Endothelial cell of umbilical vein (primary cell): ENCODE measurements around the gene KLF1. TPM values are rescaled to one million over a fixed set of nuclear protein-coding genes. Genes with fewer than 3 reads are reported as not detected.

ENCODE experiments used
- BruUV-seq: library from RNA; stranded (reverse); fragments of 400-500 nt; replicated peaks from 2 replicates; lab custom pipeline; 2021; lab: Mats Ljungman, UMichigan
- CTCF ChIA-PET: fragments of 300-600, 350-600 bp; sonication (Branson Sonifier 250); formaldehyde crosslinking; loops from one replicate; lab custom pipeline; 2021; ENCODE audit warnings: antibody characterized with exemption, inconsistent platforms; lab: Charles Lee
- POLR2A ChIA-PET: fragments of 300-600, 350-600 bp; sonication (Branson Sonifier 250); formaldehyde crosslinking; loops from one replicate; lab custom pipeline; 2021; ENCODE audit warnings: antibody characterized with exemption, inconsistent platforms; lab: Charles Lee
- DNase-seq: peaks from one replicate; pipeline ENCODE4 v3.0.0-alpha.2; 2011; ENCODE audit warnings: low read depth, low spot score
- FAIRE-seq: peaks from 2 replicates; lab custom pipeline; 2011; peaks lifted over from hg19 to GRCh38; lab: Jason Lieb, UNC
- H2AFZ ChIP-seq: 2 replicates; pipeline ENCODE4 v1.6.0; 2012; ENCODE audit warnings: low read depth, low read length, control low read depth, inconsistent platforms
- H3K27ac ChIP-seq: 2 replicates; pipeline ENCODE4 v1.5.1; 2011; ENCODE audit warnings: low read depth, mild to moderate bottlenecking, control low read depth, low read length, moderate library complexity; ENCODE audit not compliant: insufficient read depth
- H3K27me3 ChIP-seq, 2 experiments: 2 replicates each; pipeline versions ENCODE4 v1.6.0 to v1.6.1; 2011; ENCODE audit warnings: low read length in 2 of 2, mixed read lengths in 1 of 2; ENCODE audit not compliant: control insufficient read depth in 2 of 2, insufficient read depth in 2 of 2
- H3K36me3 ChIP-seq, 2 experiments: 2 replicates in 1 of 2; 3 replicates in 1 of 2; pipeline ENCODE4 v1.5.1; 2011; ENCODE audit warnings: low read length in 2 of 2, mild to moderate bottlenecking in 1 of 2, moderate library complexity in 1 of 2; ENCODE audit not compliant: control insufficient read depth in 2 of 2, insufficient read depth in 2 of 2; ENCODE audit errors: extremely low read depth in 1 of 2
- H3K4me1 ChIP-seq: 3 replicates; pipeline ENCODE4 v1.5.1; 2011; ENCODE audit warnings: mild to moderate bottlenecking, low read length; ENCODE audit not compliant: control insufficient read depth, insufficient read depth; ENCODE audit errors: extremely low read depth
- H3K4me2 ChIP-seq: 2 replicates; pipeline ENCODE4 v1.6.1; 2011; ENCODE audit warnings: low read length, control low read depth, mixed read lengths; ENCODE audit not compliant: insufficient read depth
- H3K4me3 ChIP-seq, 3 experiments: fragments of 200-600 bp in 1 of 3; sonication (generic), shearing (Covaris generic) in 1 of 3; replicated peaks in 1 of 3; 2 replicates each; pipeline ENCODE4 v1.5.1; 2011 to 2016; ENCODE audit warnings: control low read depth in 3 of 3, low read length in 3 of 3, mild to moderate bottlenecking in 2 of 3, inconsistent platforms in 1 of 3, low read depth in 1 of 3, moderate library complexity in 1 of 3; ENCODE audit not compliant: insufficient read depth in 1 of 3
- H3K79me2 ChIP-seq: 2 replicates; pipeline ENCODE4 v1.6.0; 2012; ENCODE audit warnings: low read length, inconsistent platforms; ENCODE audit not compliant: control insufficient read depth, insufficient read depth
- H3K9ac ChIP-seq: replicated peaks from 2 replicates; pipeline ENCODE3; 2011; ENCODE audit warnings: low read length, control low read depth; ENCODE audit not compliant: insufficient read depth; ENCODE audit errors: extremely low read depth
- H3K9me1 ChIP-seq: replicated peaks from 3 replicates; pipeline ENCODE4 v1.6.0; 2011; ENCODE audit warnings: mild to moderate bottlenecking, low read length; ENCODE audit not compliant: control insufficient read depth, insufficient read depth; ENCODE audit errors: extremely low read depth
- H3K9me3 ChIP-seq: replicated peaks from 2 replicates; pipeline ENCODE4 v1.5.1; 2012; ENCODE audit warnings: low read length, inconsistent platforms; ENCODE audit not compliant: control insufficient read depth, insufficient read depth
- H4K20me1 ChIP-seq: replicated peaks from 2 replicates; pipeline ENCODE3; 2011; ENCODE audit warnings: mild to moderate bottlenecking, low read length; ENCODE audit not compliant: control insufficient read depth, insufficient read depth; ENCODE audit errors: extremely low read depth
- EZH2 ChIP-seq: IDR thresholded peaks from 2 replicates; pipeline ENCODE4 v1.6.1; 2012; ENCODE audit warnings: borderline replicate concordance, low read depth, mild to moderate bottlenecking, moderate library complexity, low read length, inconsistent platforms; ENCODE audit not compliant: severe bottlenecking
- FOS ChIP-seq: IDR thresholded peaks from 2 replicates; pipeline ENCODE4 v1.6.1; 2011; ENCODE audit warnings: mild to moderate bottlenecking, low read length, moderate library complexity, borderline replicate concordance; ENCODE audit not compliant: insufficient read depth
- GATA2 ChIP-seq: IDR thresholded peaks from 2 replicates; pipeline ENCODE4 v1.7.0; 2011; ENCODE audit warnings: low read depth, mild to moderate bottlenecking, moderate library complexity, mixed read lengths, low read length; ENCODE audit not compliant: insufficient read length, insufficient read depth
- MYC ChIP-seq: IDR thresholded peaks from one replicate; pipeline ENCODE4 v1.6.1; 2011; ENCODE audit warnings: mild to moderate bottlenecking, low read depth, low read length
- POLR2A ChIP-seq: IDR thresholded peaks from 2 replicates; pipeline ENCODE4 v1.6.1; 2012; ENCODE audit warnings: low read depth, mild to moderate bottlenecking, control low read depth, low read length
- POLR2AphosphoS5 ChIP-seq: IDR thresholded peaks from 2 replicates; pipeline ENCODE4 v1.6.1; 2012; ENCODE audit warnings: low read depth, mild to moderate bottlenecking, control low read depth, low read length, moderate library complexity; ENCODE audit not compliant: insufficient read depth
- dilution Hi-C: fragments of 300-500 bp; cut with MboI; formaldehyde crosslinking; loops from one replicate; pipeline ENCODE4 v1.15.0; 2019; ENCODE audit warnings: low sequenced_read_pairs; ENCODE audit not compliant: extremely low pct_ligation_motif_present
- intact Hi-C: fragments of 100-400 bp; cut with micrococcal nuclease; formaldehyde crosslinking; loops from one replicate; pipeline ENCODE4 v1.10.0; 2022
- polyA plus RNA-seq, 4 experiments: library from polyadenylated mRNA; depleted of rRNA in 3 of 4; stranded (reverse) in 3 of 4; unstranded in 1 of 4; fragments of >200 nt; gene quantifications; 2 replicates each; pipeline versions ENCODE4 v1.2.1 to v1.2.3, GENCODE V29; 2011 to 2012; ENCODE audit warnings: missing spikeins in 1 of 4
- total RNA-seq: library from RNA; stranded (reverse); gene quantifications from 2 replicates; pipeline ENCODE4 v1.2.3, GENCODE V29; 2021
- TF ChIP-seq, protein P1 (sequence below): IDR thresholded peaks from 2 replicates; pipeline ENCODE4 v1.6.1; 2011; ENCODE audit not compliant: insufficient read depth, insufficient read length
- TF ChIP-seq, protein P2 (sequence below), 2 donors: IDR thresholded peaks; 1 replicate in 1 of 2; 2 replicates in 1 of 2; pipeline ENCODE4 v1.5.1; 2011; ENCODE audit warnings: low read length in 2 of 2, mild to moderate bottlenecking in 2 of 2, moderate library complexity in 2 of 2, control low read depth in 1 of 2, inconsistent platforms in 1 of 2, low read depth in 1 of 2; ENCODE audit not compliant: insufficient read depth in 1 of 2; ENCODE audit errors: extremely low read depth in 1 of 2

Gene KLF1
- total and polyA plus RNA-seq, 2 donors (not counting 3 experiments of a cell fraction or from before 2014, with no cell fraction given) = not detected

DNA sequence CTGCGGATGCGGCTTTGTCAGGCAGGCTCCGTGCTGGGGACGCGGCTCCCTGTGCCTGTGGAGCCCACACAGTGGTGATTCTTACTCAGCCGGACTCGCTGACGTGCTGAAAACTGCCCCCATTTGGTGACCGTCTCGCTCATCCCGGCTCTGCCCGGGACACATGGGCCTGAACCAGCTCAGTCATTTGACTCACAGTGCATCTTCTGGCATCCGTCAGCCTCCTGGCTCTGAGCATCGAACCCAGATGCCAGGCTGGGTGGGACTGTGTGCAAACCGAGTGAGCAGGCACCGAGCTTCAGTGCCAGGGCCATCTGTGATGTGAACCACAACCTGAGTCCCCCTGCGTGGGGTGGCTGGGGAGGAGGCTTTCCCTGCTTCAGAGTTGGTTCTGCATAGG lies 9.5 kb upstream of the KLF1 start:
- intact Hi-C loops = no loop called here
- ChIA-PET CTCF (interaction anchor here (0.7 kb wide), 1 partner anchor 15 kb away, joined by 5 read pairs; no protein-coding TSS in a partner anchor), POLR2A (no interaction called here)

DNA sequence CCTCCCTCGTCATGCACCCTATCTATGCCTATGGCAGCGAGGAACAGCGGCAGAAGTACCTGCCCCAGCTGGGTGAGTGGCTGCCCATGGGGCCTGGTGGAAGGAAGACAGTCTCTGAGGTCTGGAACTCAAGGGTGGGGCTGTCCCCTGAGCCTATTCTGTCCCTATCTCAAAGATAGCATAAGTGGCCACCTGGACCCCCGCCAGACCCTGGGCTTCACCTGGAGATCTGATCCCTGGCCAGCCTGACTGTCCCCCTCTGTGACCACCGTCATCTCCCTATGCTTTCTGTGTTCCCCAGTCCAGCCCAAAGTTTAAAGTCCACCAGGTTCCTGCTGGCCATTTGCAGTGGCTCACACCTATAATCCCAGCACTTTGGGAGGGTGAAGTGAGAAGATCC lies 6.6 kb upstream of the KLF1 start:
- Histone ChIP-seq H3K9me3 (no peaks in the 10 kb centered on the region), H3K9me1 (no peaks in the 10 kb centered on the region), H2AFZ (no peak overlapping the region), H4K20me1 (no peaks in the 10 kb centered on the region), H3K4me1 (peaks cover 10% of the 10 kb centered on the region), H3K4me2 (no peak overlapping the region), H3K4me3 (no peak overlapping the region), H3K36me3 (peaks cover 0 to 5% of the 10 kb centered on the region in 2 experiments), H3K79me2 (no peaks in the 10 kb centered on the region), H3K9ac (no peak overlapping the region), H3K27me3 (no peaks in the 10 kb centered on the region), H3K27ac (no peak overlapping the region)
- FAIRE-seq (no peak), DNase-seq (no peak)
- TF ChIP-seq FOS = no peak
- TF ChIP-seq, protein P1, sequence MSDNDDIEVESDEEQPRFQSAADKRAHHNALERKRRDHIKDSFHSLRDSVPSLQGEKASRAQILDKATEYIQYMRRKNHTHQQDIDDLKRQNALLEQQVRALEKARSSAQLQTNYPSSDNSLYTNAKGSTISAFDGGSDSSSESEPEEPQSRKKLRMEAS = no peak
- no peak for TF ChIP-seq MYC
- no peak for TF ChIP-seq POLR2AphosphoS5
- TF ChIP-seq GATA2 = no peak
- dilution Hi-C loops (no loop called here), intact Hi-C loops (no loop called here)
- POLR2A ChIA-PET = no interaction called here
- BruUV-seq = no TSS peak
- CTCF ChIA-PET = interaction anchor here (0.7 kb wide), 1 partner anchor 46 kb away, joined by 3 read pairs; no protein-coding TSS in a partner anchor

More for the DNA sequence above, 9.5 kb upstream of the KLF1 start:
- TF ChIP-seq FOS (no peak), POLR2A (no peak), MYC (no peak), EZH2 (no peak)
- TF ChIP-seq, protein P2, sequence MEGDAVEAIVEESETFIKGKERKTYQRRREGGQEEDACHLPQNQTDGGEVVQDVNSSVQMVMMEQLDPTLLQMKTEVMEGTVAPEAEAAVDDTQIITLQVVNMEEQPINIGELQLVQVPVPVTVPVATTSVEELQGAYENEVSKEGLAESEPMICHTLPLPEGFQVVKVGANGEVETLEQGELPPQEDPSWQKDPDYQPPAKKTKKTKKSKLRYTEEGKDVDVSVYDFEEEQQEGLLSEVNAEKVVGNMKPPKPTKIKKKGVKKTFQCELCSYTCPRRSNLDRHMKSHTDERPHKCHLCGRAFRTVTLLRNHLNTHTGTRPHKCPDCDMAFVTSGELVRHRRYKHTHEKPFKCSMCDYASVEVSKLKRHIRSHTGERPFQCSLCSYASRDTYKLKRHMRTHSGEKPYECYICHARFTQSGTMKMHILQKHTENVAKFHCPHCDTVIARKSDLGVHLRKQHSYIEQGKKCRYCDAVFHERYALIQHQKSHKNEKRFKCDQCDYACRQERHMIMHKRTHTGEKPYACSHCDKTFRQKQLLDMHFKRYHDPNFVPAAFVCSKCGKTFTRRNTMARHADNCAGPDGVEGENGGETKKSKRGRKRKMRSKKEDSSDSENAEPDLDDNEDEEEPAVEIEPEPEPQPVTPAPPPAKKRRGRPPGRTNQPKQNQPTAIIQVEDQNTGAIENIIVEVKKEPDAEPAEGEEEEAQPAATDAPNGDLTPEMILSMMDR (IDR thresholded peaks at IDR 0.05; ENCODE audit: extremely low read depth in 1 of 2, insufficient read depth in 1 of 2, low read depth in 1 of 2, low read length in 2 of 2) = no peak
- no peaks in the 10 kb centered on the region for H3K9me3 ChIP-seq
- no peak for FAIRE-seq
- H3K4me1 ChIP-seq = peaks cover 6% of the 10 kb centered on the region
- no peaks in the 10 kb centered on the region for H3K9me1 ChIP-seq
- no peaks in the 10 kb centered on the region for H3K27me3 ChIP-seq
- no peak overlapping the region for H2AFZ ChIP-seq
- peaks cover 0 to 5% of the 10 kb centered on the region in 2 experiments for H3K36me3 ChIP-seq
- dilution Hi-C loops = no loop called here
- no peak for DNase-seq
- H4K20me1 ChIP-seq = no peaks in the 10 kb centered on the region
- no peak overlapping the region for H3K4me2 ChIP-seq
- no peak overlapping the region for H3K4me3 ChIP-seq
- H3K27ac ChIP-seq = no peak overlapping the region
- no peak overlapping the region for H3K9ac ChIP-seq
- BruUV-seq = no TSS peak
- H3K79me2 ChIP-seq = no peaks in the 10 kb centered on the region
